Activated T-cell treated with anti-CD3 and anti-CD28 coated beads, Interleukin-2, amount 50 U/mL, for 4 hours (primary cell): Measurements from ENCODE around the gene NCOA4. TPM values are rescaled to one million over a fixed set of nuclear protein-coding genes. Genes with fewer than 3 reads are reported as not detected.
"Not testable (repeated sequence)": the region's sequence is repeated elsewhere in the genome, so short reads cannot be mapped to it uniquely, and the experiment has no call there.

ENCODE experiments used
- ATAC-seq, 2 donors: fragments of 200-7000 bp; cut with Tn5 transposase; one replicate each; pipeline ENCODE4 v1.10.0; 2021
- DNase-seq: peaks from one replicate; pipeline ENCODE4 v3.0.0-alpha.2; 2020
- H3K27me3 Mint-ChIP-seq: one replicate; pipeline ENCODE4 v1.8.0; 2021; ENCODE audit warnings: low read depth, mixed read lengths
- H3K36me3 Mint-ChIP-seq: one replicate; pipeline ENCODE4 v1.8.0; 2022; ENCODE audit warnings: mixed read lengths; ENCODE audit not compliant: insufficient read depth
- H3K4me1 Mint-ChIP-seq: one replicate; pipeline ENCODE4 v1.8.0; 2021; ENCODE audit warnings: low read depth, mixed read lengths
- H3K4me3 Mint-ChIP-seq: one replicate; pipeline ENCODE4 v1.8.0; 2021; ENCODE audit warnings: mild to moderate bottlenecking, moderate library complexity, mixed read lengths
- H3K9me3 Mint-ChIP-seq: one replicate; pipeline ENCODE4 v1.8.0; 2021; ENCODE audit warnings: mixed read lengths
- total RNA-seq, 3 donors: library from RNA; stranded (reverse); gene quantifications; one replicate each; pipeline ENCODE4 v1.2.1, GENCODE V29; 2021

Gene NCOA4
- total RNA-seq, 3 donors from 2014 or later, result 83.3 to 90.7 (median 89.1) TPM

DNA sequence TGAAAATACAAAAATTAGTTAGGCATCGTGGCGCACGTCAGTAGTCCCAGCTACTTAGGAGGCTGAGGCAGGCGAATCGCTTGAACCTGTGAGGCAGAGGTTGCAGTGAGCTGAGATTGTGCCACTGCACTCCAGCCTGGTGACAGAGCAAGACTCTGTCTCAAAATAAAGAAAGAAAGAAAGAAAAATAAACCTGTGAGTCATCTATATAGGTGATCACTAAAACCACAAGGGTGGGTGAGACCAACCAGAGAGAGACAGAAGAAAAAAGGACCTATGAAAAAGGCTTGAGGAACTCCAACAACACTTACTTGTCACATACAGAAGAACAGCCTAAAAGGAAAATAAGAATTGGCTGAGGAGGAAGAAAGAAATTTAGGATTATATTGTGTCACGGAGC lies 72.5 kb downstream of the NCOA4 start:
- not testable (repeated sequence) for H3K36me3 Mint-ChIP-seq, ATAC-seq, H3K4me3 Mint-ChIP-seq, H3K9me3 Mint-ChIP-seq, H3K4me1 Mint-ChIP-seq, H3K27me3 Mint-ChIP-seq, DNase-seq

DNA sequence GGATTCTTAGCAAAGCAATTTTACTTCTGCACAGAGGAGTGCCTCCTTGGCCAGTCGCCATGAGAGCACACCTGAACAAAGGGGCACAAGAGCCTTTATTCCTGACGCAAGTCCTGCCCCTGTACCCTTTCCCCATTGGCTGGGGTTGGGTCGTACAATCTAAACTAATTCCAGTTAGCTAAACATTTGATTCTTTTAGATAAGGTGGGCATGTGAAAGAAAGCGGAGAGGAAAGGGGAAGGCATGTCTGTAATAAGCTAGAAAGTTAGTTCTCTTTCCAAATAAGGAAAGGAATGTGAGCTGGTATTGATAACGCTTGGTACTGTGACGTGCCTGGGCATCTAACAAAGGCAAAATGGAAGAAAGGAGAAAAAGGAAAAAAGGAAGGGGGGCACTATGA lies 73.8 kb downstream of the NCOA4 start:
- ATAC-seq, H3K27me3 Mint-ChIP-seq, H3K4me3 Mint-ChIP-seq, H3K4me1 Mint-ChIP-seq, DNase-seq, H3K9me3 Mint-ChIP-seq, H3K36me3 Mint-ChIP-seq: not testable (repeated sequence)

Other genes with a start within 250 kb of the NCOA4 start
- 10 to 100 TPM in 1 of 3 donors, 1 to 10 TPM in 2; 6.7 to 15.3 (median 8.6) TPM for gene AGAP4, start 183.1 kb downstream of the NCOA4 start, total RNA-seq
- gene TIMM23, start 58.1 kb downstream of the NCOA4 start, total RNA-seq, result 100 to 1,000 TPM; 125 to 129 (median 125) TPM
- not detected for gene MSMB, start 15.6 kb upstream of the NCOA4 start, total RNA-seq